ENCODE measurements around the gene CNNM4. TPM values are rescaled to one million over a fixed set of nuclear protein-coding genes. Genes with fewer than 3 reads are reported as not detected.

Gene CNNM4
- polyA plus RNA-seq, 1 donor from 2014 or later = 7.5 TPM

- Histone ChIP-seq H3K4me2 (ENCODE audit: low read length) (no peak overlapping the region), H3K27ac (ENCODE audit: low read length) (no peak overlapping the region), H3F3A (ENCODE audit: insufficient read depth, low read length, poor library complexity, severe bottlenecking) (no peaks in the 10 kb centered on the region), H3K36me3 (ENCODE audit: insufficient read depth, low read length) (peaks cover 3% of the 10 kb centered on the region), H3K9ac (ENCODE audit: low read length) (no peak overlapping the region), H3K27me3 (ENCODE audit: insufficient read depth, low read depth, low read length) (no peaks in the 10 kb centered on the region), H2AFZ (ENCODE audit: low read depth, low read length) (no peak overlapping the region), H3K9me2 (ENCODE audit: insufficient read depth, low read length) (no peaks in the 10 kb centered on the region), H3K9me3 (ENCODE audit: low read length) (no peaks in the 10 kb centered on the region), H4K20me1 (ENCODE audit: insufficient read depth) (no peaks in the 10 kb centered on the region), H3K4me3 (ENCODE audit: low read length) (no peak overlapping the region), H3K79me2 (replicated peaks; ENCODE audit: insufficient read depth, low read length) (no peaks in the 10 kb centered on the region)
- no peak for TF ChIP-seq POLR2AphosphoS5 (IDR thresholded peaks at IDR 0.05)
- TF ChIP-seq MXI1 (conservative IDR thresholded peaks at IDR 0.05; ENCODE audit: poor library complexity, severe bottlenecking) = no peak
Measured at GRCh38 chr2:96842600-96842999, 81.9 kb downstream of the CNNM4 start.

DNA sequence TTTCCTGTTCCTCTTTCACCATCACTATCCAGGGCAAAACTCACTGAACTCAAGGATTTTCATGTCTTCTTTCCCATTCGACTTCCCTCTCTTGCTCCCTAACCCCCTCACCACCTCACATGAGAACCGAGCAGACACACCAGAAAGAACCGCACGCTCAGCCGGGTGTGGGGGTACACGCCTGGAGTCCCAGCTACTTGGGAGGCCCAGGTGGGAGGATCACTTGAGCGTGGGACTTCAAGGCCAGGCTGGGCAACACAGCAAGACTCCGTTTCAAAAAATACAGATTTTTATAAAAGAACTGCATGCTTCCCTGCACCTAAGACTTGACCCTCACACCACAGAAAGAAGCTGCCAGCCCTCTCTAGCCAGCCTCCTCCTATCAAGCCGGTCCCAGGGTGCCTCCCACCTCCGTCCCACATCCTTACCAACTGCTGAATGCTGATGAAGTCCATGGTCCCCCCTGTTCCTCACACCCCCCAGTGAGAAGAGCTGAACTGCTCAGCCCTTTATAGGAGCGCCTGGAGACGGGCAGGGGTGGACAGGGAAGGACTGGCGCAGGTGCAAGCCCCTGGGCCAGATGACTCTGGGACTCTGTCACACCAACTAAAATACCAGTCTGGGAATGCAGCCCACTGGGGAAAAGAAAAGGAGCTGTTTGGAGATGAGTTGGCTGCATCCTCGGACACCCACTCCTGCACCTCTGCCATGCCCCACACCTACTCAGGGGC, 83.0 kb downstream of the CNNM4 start, which contains the start of gene ANKRD23:
Gene ANKRD23 (minus strand): TSS at position 484 of the 731 bp plus-strand sequence. CDS start 29 bp downstream, at position 455.
- H3K36me3 ChIP-seq (ENCODE audit: insufficient read depth, low read length) = peaks cover 4% of the 10 kb centered on the region
- H3K4me2 ChIP-seq (ENCODE audit: low read length) = no peak within 1 kb of the TSS
- no peaks in the 10 kb centered on the region for H3K9me2 ChIP-seq (ENCODE audit: insufficient read depth, low read length)
- H3K9me3 ChIP-seq (ENCODE audit: low read length) = no peaks in the 10 kb centered on the region
- no peak within 1 kb of the TSS for H2AFZ ChIP-seq (ENCODE audit: low read depth, low read length)
- H3K4me3 ChIP-seq (ENCODE audit: low read length) = no peak within 1 kb of the TSS
- no peaks in the 10 kb centered on the region for H3K79me2 ChIP-seq (replicated peaks; ENCODE audit: insufficient read depth, low read length)
- TF ChIP-seq TAF1 (IDR thresholded peaks at IDR 0.05; ENCODE audit: low read depth) (no peak), EP300 (conservative IDR thresholded peaks at IDR 0.05; ENCODE audit: poor library complexity, severe bottlenecking) (no peak), MXI1 (conservative IDR thresholded peaks at IDR 0.05; ENCODE audit: poor library complexity, severe bottlenecking) (no peak), SMC3 (conservative IDR thresholded peaks at IDR 0.05; ENCODE audit: poor library complexity) (no peak), POLR2AphosphoS5 (IDR thresholded peaks at IDR 0.05) (no peak), EZH2 (IDR thresholded peaks at IDR 0.05; ENCODE audit: borderline replicate concordance, insufficient read depth, low read length, poor library complexity, severe bottlenecking) (no peak), RAD21 (conservative IDR thresholded peaks at IDR 0.05) (no peak)
- TF ChIP-seq, protein P1, sequence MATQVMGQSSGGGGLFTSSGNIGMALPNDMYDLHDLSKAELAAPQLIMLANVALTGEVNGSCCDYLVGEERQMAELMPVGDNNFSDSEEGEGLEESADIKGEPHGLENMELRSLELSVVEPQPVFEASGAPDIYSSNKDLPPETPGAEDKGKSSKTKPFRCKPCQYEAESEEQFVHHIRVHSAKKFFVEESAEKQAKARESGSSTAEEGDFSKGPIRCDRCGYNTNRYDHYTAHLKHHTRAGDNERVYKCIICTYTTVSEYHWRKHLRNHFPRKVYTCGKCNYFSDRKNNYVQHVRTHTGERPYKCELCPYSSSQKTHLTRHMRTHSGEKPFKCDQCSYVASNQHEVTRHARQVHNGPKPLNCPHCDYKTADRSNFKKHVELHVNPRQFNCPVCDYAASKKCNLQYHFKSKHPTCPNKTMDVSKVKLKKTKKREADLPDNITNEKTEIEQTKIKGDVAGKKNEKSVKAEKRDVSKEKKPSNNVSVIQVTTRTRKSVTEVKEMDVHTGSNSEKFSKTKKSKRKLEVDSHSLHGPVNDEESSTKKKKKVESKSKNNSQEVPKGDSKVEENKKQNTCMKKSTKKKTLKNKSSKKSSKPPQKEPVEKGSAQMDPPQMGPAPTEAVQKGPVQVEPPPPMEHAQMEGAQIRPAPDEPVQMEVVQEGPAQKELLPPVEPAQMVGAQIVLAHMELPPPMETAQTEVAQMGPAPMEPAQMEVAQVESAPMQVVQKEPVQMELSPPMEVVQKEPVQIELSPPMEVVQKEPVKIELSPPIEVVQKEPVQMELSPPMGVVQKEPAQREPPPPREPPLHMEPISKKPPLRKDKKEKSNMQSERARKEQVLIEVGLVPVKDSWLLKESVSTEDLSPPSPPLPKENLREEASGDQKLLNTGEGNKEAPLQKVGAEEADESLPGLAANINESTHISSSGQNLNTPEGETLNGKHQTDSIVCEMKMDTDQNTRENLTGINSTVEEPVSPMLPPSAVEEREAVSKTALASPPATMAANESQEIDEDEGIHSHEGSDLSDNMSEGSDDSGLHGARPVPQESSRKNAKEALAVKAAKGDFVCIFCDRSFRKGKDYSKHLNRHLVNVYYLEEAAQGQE (IDR thresholded peaks at IDR 0.05; ENCODE audit: borderline replicate concordance) = no peak
- TF ChIP-seq, protein P2, sequence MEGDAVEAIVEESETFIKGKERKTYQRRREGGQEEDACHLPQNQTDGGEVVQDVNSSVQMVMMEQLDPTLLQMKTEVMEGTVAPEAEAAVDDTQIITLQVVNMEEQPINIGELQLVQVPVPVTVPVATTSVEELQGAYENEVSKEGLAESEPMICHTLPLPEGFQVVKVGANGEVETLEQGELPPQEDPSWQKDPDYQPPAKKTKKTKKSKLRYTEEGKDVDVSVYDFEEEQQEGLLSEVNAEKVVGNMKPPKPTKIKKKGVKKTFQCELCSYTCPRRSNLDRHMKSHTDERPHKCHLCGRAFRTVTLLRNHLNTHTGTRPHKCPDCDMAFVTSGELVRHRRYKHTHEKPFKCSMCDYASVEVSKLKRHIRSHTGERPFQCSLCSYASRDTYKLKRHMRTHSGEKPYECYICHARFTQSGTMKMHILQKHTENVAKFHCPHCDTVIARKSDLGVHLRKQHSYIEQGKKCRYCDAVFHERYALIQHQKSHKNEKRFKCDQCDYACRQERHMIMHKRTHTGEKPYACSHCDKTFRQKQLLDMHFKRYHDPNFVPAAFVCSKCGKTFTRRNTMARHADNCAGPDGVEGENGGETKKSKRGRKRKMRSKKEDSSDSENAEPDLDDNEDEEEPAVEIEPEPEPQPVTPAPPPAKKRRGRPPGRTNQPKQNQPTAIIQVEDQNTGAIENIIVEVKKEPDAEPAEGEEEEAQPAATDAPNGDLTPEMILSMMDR (IDR thresholded peaks at IDR 0.05; ENCODE audit: poor library complexity, severe bottlenecking) = no peak
- H3K27ac ChIP-seq (ENCODE audit: low read length) = no peak within 1 kb of the TSS
- no peaks in the 10 kb centered on the region for H3K27me3 ChIP-seq (ENCODE audit: insufficient read depth, low read depth, low read length)
- no peak within 1 kb of the TSS for H3K9ac ChIP-seq (ENCODE audit: low read length)
- no peaks in the 10 kb centered on the region for H4K20me1 ChIP-seq (ENCODE audit: insufficient read depth)
- H3F3A ChIP-seq (ENCODE audit: insufficient read depth, low read length, poor library complexity, severe bottlenecking) = no peaks in the 10 kb centered on the region
